Peyer's patch (tissue), 4 donors: Measurements from ENCODE around the gene SIAE.

ENCODE experiments used
- CTCF ChIP-seq, 6 experiments: fragments of 450-650 bp in 4 of 6; fragments of 200-600 bp in 2 of 6; sonication (generic) in 1 of 6; IDR thresholded peaks; one replicate each; pipeline ENCODE4 v1.5.1; 2017 to 2019; ENCODE audit warnings: antibody characterized with exemption in 6 of 6, mild to moderate bottlenecking in 3 of 6, moderate library complexity in 1 of 6
- POLR2A ChIP-seq, 2 donors: fragments of 450-650 bp; IDR thresholded peaks; one replicate each; pipeline ENCODE4 v1.5.1; 2017; ENCODE audit warnings: antibody characterized with exemption in 2 of 2, mild to moderate bottlenecking in 2 of 2, moderate library complexity in 2 of 2

- TF ChIP-seq CTCF (IDR thresholded peaks at IDR 0.05) = no peak
- TF ChIP-seq POLR2A (IDR thresholded peaks at IDR 0.05) = no peak
Measured at GRCh38 chr11:124663861-124664260, 9.7 kb downstream of the SIAE start.
